HEK293 (cell line): ENCODE results near the gene CRIP2.
A peak's percentile ranks its signal among the peaks of the same experiment; 100 is the strongest.

Experiments used
- CTCF ChIA-PET: fragments of 350-600 bp; formaldehyde crosslinking; extraction: SDS; loops from one replicate; lab custom pipeline; 2021; ENCODE audit warnings: antibody characterized with exemption; lab: Yijun Ruan, JAX
- POLR2A ChIA-PET: fragments of 300-600 bp; formaldehyde crosslinking; extraction: SDS; loops from one replicate; lab custom pipeline; 2020; ENCODE audit warnings: antibody characterized with exemption, inconsistent platforms; lab: Yijun Ruan, JAX
- H3K27ac ChIP-seq: fragments of 200-500 bp; sonication (Bioruptor generic); 2 replicates; pipeline ENCODE4 v1.5.1; 2014; ENCODE audit warnings: low read depth, low read length, control low read depth, inconsistent platforms; ENCODE audit errors: extremely low read depth
- H3K36me3 ChIP-seq, 2 experiments: fragments of 200-500 bp in 1 of 2; sonication (Bioruptor generic) in 1 of 2; 1 replicate in 1 of 2; 2 replicates in 1 of 2; pipeline ENCODE4 v1.5.1; 2014 to 2017; ENCODE audit warnings: inconsistent platforms in 2 of 2, low read length in 2 of 2; ENCODE audit not compliant: control insufficient read depth in 2 of 2, insufficient read depth in 1 of 2
- H3K4me1 ChIP-seq: fragments of 200-500 bp; sonication (Bioruptor generic); 2 replicates; pipeline ENCODE4 v1.5.1; 2014; ENCODE audit warnings: mild to moderate bottlenecking, low read length, inconsistent platforms; ENCODE audit not compliant: control insufficient read depth, insufficient read depth
- H3K4me3 ChIP-seq: 2 replicates; pipeline ENCODE4 v1.5.1; 2011; ENCODE audit warnings: low read depth, mild to moderate bottlenecking, control low read depth, low read length, moderate library complexity
- H3K9me3 ChIP-seq: fragments of 200-500 bp; sonication (Bioruptor generic); 2 replicates; pipeline ENCODE4 v1.5.1; 2014; ENCODE audit warnings: low read depth, low read length, inconsistent platforms; ENCODE audit not compliant: control insufficient read depth, insufficient read depth
- EGR2 ChIP-seq: fragments of 450-650 bp; formaldehyde crosslinking; IDR thresholded peaks from 2 replicates; pipeline ENCODE4 v1.5.1; 2016; ENCODE audit warnings: low read depth, missing biosample characterization, missing genetic modification characterization
- GLI4 ChIP-seq: fragments of 450-650 bp; formaldehyde crosslinking; IDR thresholded peaks from 2 replicates; pipeline ENCODE4 v1.5.1; 2016; ENCODE audit warnings: missing biosample characterization, missing genetic modification characterization
- HIC1 ChIP-seq: fragments of 450-650 bp; formaldehyde crosslinking; IDR thresholded peaks from 2 replicates; pipeline ENCODE4 v1.5.1; 2016; ENCODE audit warnings: missing biosample characterization, missing genetic modification characterization
- KLF16 ChIP-seq: fragments of 450-650 bp; formaldehyde crosslinking; IDR thresholded peaks from 2 replicates; pipeline ENCODE4 v1.5.1; 2017; ENCODE audit warnings: missing biosample characterization, missing genetic modification characterization
- KLF8 ChIP-seq: fragments of 450-650 bp; formaldehyde crosslinking; IDR thresholded peaks from 2 replicates; pipeline ENCODE4 v1.5.1; 2016; ENCODE audit warnings: missing biosample characterization, missing genetic modification characterization
- KLF9 ChIP-seq: fragments of 450-650 bp; formaldehyde crosslinking; IDR thresholded peaks from 2 replicates; pipeline ENCODE4 v1.5.1; 2016; ENCODE audit warnings: missing biosample characterization, missing genetic modification characterization, low read depth
- ZEB2 ChIP-seq: fragments of 450-650 bp; formaldehyde crosslinking; IDR thresholded peaks from 2 replicates; pipeline ENCODE4 v1.5.1; 2016; ENCODE audit warnings: missing biosample characterization, missing genetic modification characterization
- ZFHX2 ChIP-seq: fragments of 450-650 bp; formaldehyde crosslinking; conservative IDR thresholded peaks from 2 replicates; pipeline ENCODE4 v1.5.1; 2016; ENCODE audit warnings: missing biosample characterization, missing genetic modification characterization
- ZIC2 ChIP-seq: fragments of 450-650 bp; formaldehyde crosslinking; IDR thresholded peaks from 2 replicates; pipeline ENCODE4 v1.5.1; 2016; ENCODE audit warnings: missing biosample characterization, missing genetic modification characterization
- ZNF221 ChIP-seq: fragments of 450-650 bp; formaldehyde crosslinking; IDR thresholded peaks from 2 replicates; pipeline ENCODE4 v1.5.1; 2017; ENCODE audit warnings: missing biosample characterization, missing genetic modification characterization, borderline replicate concordance
- ZNF394 ChIP-seq: fragments of 450-650 bp; formaldehyde crosslinking; IDR thresholded peaks from 2 replicates; pipeline ENCODE4 v1.5.1; 2016; ENCODE audit warnings: missing biosample characterization, missing genetic modification characterization, mild to moderate bottlenecking, moderate library complexity, borderline replicate concordance
- ZNF529 ChIP-seq: fragments of 450-650 bp; formaldehyde crosslinking; IDR thresholded peaks from 2 replicates; pipeline ENCODE4 v1.5.1; 2017; ENCODE audit warnings: missing genetic modification characterization, missing biosample characterization; ENCODE audit not compliant: insufficient replicate concordance
- ZNF600 ChIP-seq: fragments of 450-650 bp; formaldehyde crosslinking; IDR thresholded peaks from 2 replicates; pipeline ENCODE4 v1.5.1; 2016; ENCODE audit warnings: missing biosample characterization, missing genetic modification characterization
- ZNF776 ChIP-seq: fragments of 450-650 bp; formaldehyde crosslinking; IDR thresholded peaks from 2 replicates; pipeline ENCODE4 v1.5.0; 2017; ENCODE audit warnings: missing biosample characterization, missing genetic modification characterization, borderline replicate concordance
- ZNF837 ChIP-seq: fragments of 450-650 bp; formaldehyde crosslinking; IDR thresholded peaks from 2 replicates; pipeline ENCODE4 v1.5.1; 2016; ENCODE audit warnings: missing biosample characterization, missing genetic modification characterization
- TF ChIP-seq, protein P1 (sequence below): fragments of 450-650 bp; formaldehyde crosslinking; IDR thresholded peaks from 2 replicates; pipeline ENCODE4 v1.5.1; 2017; ENCODE audit warnings: missing biosample characterization, missing genetic modification characterization
- TF ChIP-seq, protein P2 (sequence below): fragments of 450-650 bp; formaldehyde crosslinking; IDR thresholded peaks from 2 replicates; pipeline ENCODE4 v1.5.1; 2017; ENCODE audit warnings: missing biosample characterization, missing genetic modification characterization

Gene CRIP2

GRCh38 chr14:105495990-105496830, 21.6 kb downstream of the CRIP2 start:
- Histone ChIP-seq H3K27ac (no peak overlapping the region), H3K9me3 (no peaks in the 10 kb centered on the region), H3K4me1 (no peaks in the 10 kb centered on the region; the same call in 1 of the 2 replicates), H3K4me3 (no peak overlapping the region), H3K36me3 (peaks cover 0 to 24% of the 10 kb centered on the region in 2 experiments; a peak in 1 of 3 replicates)
- no peak for TF ChIP-seq KLF8 (tag by site-specific recombination)
- no peak for TF ChIP-seq ZNF394
- no peak for TF ChIP-seq ZNF776 (tag by site-specific recombination)
- TF ChIP-seq ZFHX2 (tag by site-specific recombination): peak; percentile 81
- no peak for TF ChIP-seq KLF16 (tag by site-specific recombination)
- TF ChIP-seq EGR2 (tag by site-specific recombination): peak; percentile 55
- ChIA-PET POLR2A (no interaction called here), CTCF (interaction anchor here (0.6 kb wide), 1 partner anchor 11 kb away, joined by 3 read pairs; no protein-coding TSS in a partner anchor)

- POLR2A ChIA-PET: no interaction called here
- CTCF ChIA-PET: interaction anchor here (0.6 to 1.0 kb wide), 2 partner anchors 19 to 37 kb away, joined by 3 to 6 read pairs; no protein-coding TSS in a partner anchor
- Histone ChIP-seq H3K36me3 (peaks cover 0 to 23% of the 10 kb centered on the region in 2 experiments; a peak in 1 of 3 replicates), H3K4me3 (no peak overlapping the region), H3K4me1 (no peaks in the 10 kb centered on the region; the same call in 1 of the 2 replicates), H3K9me3 (no peaks in the 10 kb centered on the region), H3K27ac (no peak overlapping the region; the same call in 1 of the 2 replicates)
- TF ChIP-seq, protein P1, sequence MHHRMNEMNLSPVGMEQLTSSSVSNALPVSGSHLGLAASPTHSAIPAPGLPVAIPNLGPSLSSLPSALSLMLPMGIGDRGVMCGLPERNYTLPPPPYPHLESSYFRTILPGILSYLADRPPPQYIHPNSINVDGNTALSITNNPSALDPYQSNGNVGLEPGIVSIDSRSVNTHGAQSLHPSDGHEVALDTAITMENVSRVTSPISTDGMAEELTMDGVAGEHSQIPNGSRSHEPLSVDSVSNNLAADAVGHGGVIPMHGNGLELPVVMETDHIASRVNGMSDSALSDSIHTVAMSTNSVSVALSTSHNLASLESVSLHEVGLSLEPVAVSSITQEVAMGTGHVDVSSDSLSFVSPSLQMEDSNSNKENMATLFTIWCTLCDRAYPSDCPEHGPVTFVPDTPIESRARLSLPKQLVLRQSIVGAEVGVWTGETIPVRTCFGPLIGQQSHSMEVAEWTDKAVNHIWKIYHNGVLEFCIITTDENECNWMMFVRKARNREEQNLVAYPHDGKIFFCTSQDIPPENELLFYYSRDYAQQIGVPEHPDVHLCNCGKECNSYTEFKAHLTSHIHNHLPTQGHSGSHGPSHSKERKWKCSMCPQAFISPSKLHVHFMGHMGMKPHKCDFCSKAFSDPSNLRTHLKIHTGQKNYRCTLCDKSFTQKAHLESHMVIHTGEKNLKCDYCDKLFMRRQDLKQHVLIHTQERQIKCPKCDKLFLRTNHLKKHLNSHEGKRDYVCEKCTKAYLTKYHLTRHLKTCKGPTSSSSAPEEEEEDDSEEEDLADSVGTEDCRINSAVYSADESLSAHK: no peak
Measured at GRCh38 chr14:105496831-105497591, 22.4 kb downstream of the CRIP2 start.

DNA sequence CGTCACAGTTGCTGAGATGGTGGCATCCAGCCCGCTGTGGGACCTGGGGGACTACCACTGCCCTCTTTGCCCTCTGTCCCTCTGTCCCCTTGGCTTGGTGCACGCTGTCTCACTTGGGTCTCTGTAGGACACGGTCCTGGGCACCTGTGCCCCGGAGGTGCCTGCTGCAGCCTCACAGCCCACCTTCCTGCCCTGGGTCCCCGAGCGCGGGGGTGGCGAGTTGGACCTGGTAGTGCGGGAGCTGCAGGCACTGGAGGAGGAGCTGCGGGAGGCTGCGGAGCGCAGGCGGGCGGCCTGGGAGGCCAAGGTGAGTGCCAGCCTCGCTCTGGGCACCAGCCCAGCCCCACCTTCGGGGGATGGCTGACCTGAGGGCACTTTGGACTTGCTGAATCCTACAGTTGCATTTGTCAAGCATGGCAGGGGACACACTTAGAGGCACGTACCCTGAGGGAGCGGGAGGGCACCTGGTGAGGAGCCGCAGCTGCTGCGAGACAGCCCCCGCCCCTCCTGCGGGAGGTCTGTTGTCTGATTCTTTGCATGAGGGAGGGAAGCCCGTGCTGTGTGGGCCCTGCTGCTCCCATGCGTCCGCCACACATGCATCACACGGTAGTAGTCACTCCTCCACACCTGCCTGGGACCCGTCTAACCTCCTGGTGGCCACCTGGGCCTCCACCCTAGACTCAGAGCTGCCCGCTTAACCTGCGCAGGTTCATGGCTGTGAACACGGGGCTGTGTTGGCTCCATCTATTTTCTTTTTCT, 23.2 kb downstream of the CRIP2 start:
- CTCF ChIA-PET: interaction anchor here (0.6 to 1.0 kb wide), 2 partner anchors 18 to 36 kb away, joined by 3 to 6 read pairs; no protein-coding TSS in a partner anchor
- Histone ChIP-seq H3K9me3 (no peaks in the 10 kb centered on the region), H3K36me3 (peaks cover 0 to 15% of the 10 kb centered on the region in 2 experiments; a peak in 1 of 3 replicates), H3K4me1 (no peaks in the 10 kb centered on the region), H3K27ac (no peak overlapping the region), H3K4me3 (no peak overlapping the region)
- POLR2A ChIA-PET: no interaction called here
- TF ChIP-seq GLI4 (tag by site-specific recombination) (no peak), ZNF837 (tag by site-specific recombination) (no peak), HIC1 (tag by site-specific recombination) (peak; percentile 43), ZIC2 (tag by site-specific recombination) (0 out of 2 replicates have a peak, but pooled peaks have one; percentile 6), ZNF221 (no peak), ZFHX2 (tag by site-specific recombination) (0 out of 2 replicates have a peak, but pooled peaks have one; percentile 17), ZNF600 (no peak), ZEB2 (tag by site-specific recombination) (no peak), ZNF529 (tag by site-specific recombination) (no peak), EGR2 (tag by site-specific recombination) (0 out of 2 replicates have a peak, but pooled peaks have one; percentile 15), KLF9 (no peak)
- TF ChIP-seq, protein P2, sequence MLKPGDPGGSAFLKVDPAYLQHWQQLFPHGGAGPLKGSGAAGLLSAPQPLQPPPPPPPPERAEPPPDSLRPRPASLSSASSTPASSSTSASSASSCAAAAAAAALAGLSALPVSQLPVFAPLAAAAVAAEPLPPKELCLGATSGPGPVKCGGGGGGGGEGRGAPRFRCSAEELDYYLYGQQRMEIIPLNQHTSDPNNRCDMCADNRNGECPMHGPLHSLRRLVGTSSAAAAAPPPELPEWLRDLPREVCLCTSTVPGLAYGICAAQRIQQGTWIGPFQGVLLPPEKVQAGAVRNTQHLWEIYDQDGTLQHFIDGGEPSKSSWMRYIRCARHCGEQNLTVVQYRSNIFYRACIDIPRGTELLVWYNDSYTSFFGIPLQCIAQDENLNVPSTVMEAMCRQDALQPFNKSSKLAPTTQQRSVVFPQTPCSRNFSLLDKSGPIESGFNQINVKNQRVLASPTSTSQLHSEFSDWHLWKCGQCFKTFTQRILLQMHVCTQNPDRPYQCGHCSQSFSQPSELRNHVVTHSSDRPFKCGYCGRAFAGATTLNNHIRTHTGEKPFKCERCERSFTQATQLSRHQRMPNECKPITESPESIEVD (tag by site-specific recombination): no peak
